ENCODE measurements around the gene CHTOP. TPM values are rescaled to one million over a fixed set of nuclear protein-coding genes. Genes with fewer than 3 reads are reported as not detected.

The CHTOP gene
- total and polyA plus RNA-seq, 2 of the 4 experiments (the other 2 are of a cell fraction) = 33.9 to 50.8 TPM

Small RNA genes lying within 50 kb of the gene (microRNA-seq; reads per million reads assigned to microRNA genes)
- gene MIR8083 (ENCODE audit: insufficient read depth in 1 of 2, insufficient read length in 1 of 2, unreplicated experiment in 1 of 2) = 0 reads per million in 2 experiments

Small RNA genes lying within 50 kb of the gene (small RNA-seq; reads per million reads assigned to genes)
- 0 reads per million in 5 experiments for gene MIR8083

Other genes starting within 250 kb of the CHTOP start
- not detected in 2 replicates for gene S100A8, start 243.0 kb upstream of the CHTOP start, total RNA-seq (2012; rRNA removed)
- not detected in 2 replicates for gene S100A8, start 243.0 kb upstream of the CHTOP start, polyA plus RNA-seq (2012; rRNA removed)
- gene S100A7A, start 217.5 kb upstream of the CHTOP start, total RNA-seq (2012; rRNA removed) = not detected in 2 replicates
- gene S100A7A, start 217.5 kb upstream of the CHTOP start, polyA plus RNA-seq (2012; rRNA removed) = not detected in 2 replicates
- not detected in 2 replicates for gene S100A7, start 173.4 kb upstream of the CHTOP start, total RNA-seq (2012; rRNA removed)
- gene S100A7, start 173.4 kb upstream of the CHTOP start, polyA plus RNA-seq (2012; rRNA removed) = not detected in 2 replicates
- gene S100A6, start 98.1 kb upstream of the CHTOP start, total RNA-seq (2012; rRNA removed) = 373 and 555 TPM in 2 replicates
- gene S100A6, start 98.1 kb upstream of the CHTOP start, polyA plus RNA-seq (2012; rRNA removed) = 1,755 and 2,394 TPM in 2 replicates
- 0.56 TPM in 1 of 2 replicates, not detected in the other for gene S100A5, start 93.1 kb upstream of the CHTOP start, total RNA-seq (2012; rRNA removed)
- 0.27 and 0.55 TPM in 2 replicates for gene S100A5, start 93.1 kb upstream of the CHTOP start, polyA plus RNA-seq (2012; rRNA removed)
- gene S100A4, start 88.3 kb upstream of the CHTOP start, total RNA-seq (2012; rRNA removed) = 5.6 and 7.5 TPM in 2 replicates
- 15.0 and 16.6 TPM in 2 replicates for gene S100A4, start 88.3 kb upstream of the CHTOP start, polyA plus RNA-seq (2012; rRNA removed)
- gene S100A3, start 84.8 kb upstream of the CHTOP start, total RNA-seq (2012; rRNA removed) = 1.4 and 2.9 TPM in 2 replicates
- 4.5 and 6.2 TPM in 2 replicates for gene S100A3, start 84.8 kb upstream of the CHTOP start, polyA plus RNA-seq (2012; rRNA removed)
- 3.6 and 4.4 TPM in 2 replicates for gene S100A2, start 68.2 kb upstream of the CHTOP start, total RNA-seq (2012; rRNA removed)
- 7.9 and 9.5 TPM in 2 replicates for gene S100A2, start 68.2 kb upstream of the CHTOP start, polyA plus RNA-seq (2012; rRNA removed)
- gene S100A16, start 20.9 kb upstream of the CHTOP start, total RNA-seq (2012; rRNA removed) = 201 and 226 TPM in 2 replicates
- gene S100A16, start 20.9 kb upstream of the CHTOP start, polyA plus RNA-seq (2012; rRNA removed) = 515 and 543 TPM in 2 replicates
- not detected in 2 replicates for gene S100A14, start 17.7 kb upstream of the CHTOP start, total RNA-seq (2012; rRNA removed)
- 0.10 and 0.14 TPM in 2 replicates for gene S100A14, start 17.7 kb upstream of the CHTOP start, polyA plus RNA-seq (2012; rRNA removed)
- gene S100A13, start 6.6 kb upstream of the CHTOP start, total RNA-seq (2012; rRNA removed) = 122 and 225 TPM in 2 replicates
- gene S100A13, start 6.6 kb upstream of the CHTOP start, polyA plus RNA-seq (2012; rRNA removed) = 468 and 529 TPM in 2 replicates
- 0.18 TPM in 1 of 2 replicates, not detected in the other for gene S100A1, start 5.6 kb upstream of the CHTOP start, total RNA-seq (2012; rRNA removed)
- 0.29 and 0.59 TPM in 2 replicates for gene S100A1, start 5.6 kb upstream of the CHTOP start, polyA plus RNA-seq (2012; rRNA removed)
- 37.2 and 40.9 TPM in 2 replicates for gene SNAPIN, start 24.6 kb downstream of the CHTOP start, total RNA-seq (2012; rRNA removed)
- 37.4 and 39.1 TPM in 2 replicates for gene SNAPIN, start 24.6 kb downstream of the CHTOP start, polyA plus RNA-seq (2012; rRNA removed)
- 405 and 504 TPM in 2 replicates for gene ILF2, start 36.9 kb downstream of the CHTOP start, total RNA-seq (2012; rRNA removed)
- 269 and 273 TPM in 2 replicates for gene ILF2, start 36.9 kb downstream of the CHTOP start, polyA plus RNA-seq (2012; rRNA removed)
- not detected in 2 replicates for gene NPR1, start 44.6 kb downstream of the CHTOP start, total RNA-seq (2012; rRNA removed)
- gene NPR1, start 44.6 kb downstream of the CHTOP start, polyA plus RNA-seq (2012; rRNA removed) = 0.02 and 0.03 TPM in 2 replicates
- 28.1 and 33.5 TPM in 2 replicates for gene INTS3, start 94.0 kb downstream of the CHTOP start, total RNA-seq (2012; rRNA removed)
- 53.9 and 59.4 TPM in 2 replicates for gene INTS3, start 94.0 kb downstream of the CHTOP start, polyA plus RNA-seq (2012; rRNA removed)
- 1.9 and 3.2 TPM in 2 replicates for gene SLC27A3, start 141.3 kb downstream of the CHTOP start, total RNA-seq (2012; rRNA removed)
- 9.3 and 9.6 TPM in 2 replicates for gene SLC27A3, start 141.3 kb downstream of the CHTOP start, polyA plus RNA-seq (2012; rRNA removed)